IMR-90 (cell line): ENCODE measurements around the gene PRKN.

ENCODE experiments used
- BHLHE40 ChIP-seq: fragments of 150-350 bp; IDR thresholded peaks from 2 replicates; pipeline ENCODE4 v1.6.1; 2016; ENCODE audit warnings: mild to moderate bottlenecking, low read depth, low read length
- MAZ ChIP-seq: IDR thresholded peaks from 2 replicates; pipeline ENCODE4 v1.6.1; 2012; ENCODE audit warnings: low read depth, mild to moderate bottlenecking, low read length, improper control_type of control experiment, moderate library complexity, borderline replicate concordance
- RAD21 ChIP-seq: IDR thresholded peaks from 2 replicates; pipeline ENCODE4 v1.6.1; 2012; ENCODE audit warnings: low read length, improper control_type of control experiment
- USF2 ChIP-seq: fragments of 150-350 bp; IDR thresholded peaks from 2 replicates; pipeline ENCODE4 v1.6.1; 2017; ENCODE audit warnings: mild to moderate bottlenecking, antibody characterized with exemption, low read length, low read depth
- TF ChIP-seq, protein P1 (sequence below): conservative IDR thresholded peaks from 2 replicates; pipeline ENCODE4 v1.5.1; 2012; ENCODE audit warnings: mild to moderate bottlenecking, low read depth, low read length, improper control_type of control experiment

- no peak for TF ChIP-seq USF2
- TF ChIP-seq, protein P1, sequence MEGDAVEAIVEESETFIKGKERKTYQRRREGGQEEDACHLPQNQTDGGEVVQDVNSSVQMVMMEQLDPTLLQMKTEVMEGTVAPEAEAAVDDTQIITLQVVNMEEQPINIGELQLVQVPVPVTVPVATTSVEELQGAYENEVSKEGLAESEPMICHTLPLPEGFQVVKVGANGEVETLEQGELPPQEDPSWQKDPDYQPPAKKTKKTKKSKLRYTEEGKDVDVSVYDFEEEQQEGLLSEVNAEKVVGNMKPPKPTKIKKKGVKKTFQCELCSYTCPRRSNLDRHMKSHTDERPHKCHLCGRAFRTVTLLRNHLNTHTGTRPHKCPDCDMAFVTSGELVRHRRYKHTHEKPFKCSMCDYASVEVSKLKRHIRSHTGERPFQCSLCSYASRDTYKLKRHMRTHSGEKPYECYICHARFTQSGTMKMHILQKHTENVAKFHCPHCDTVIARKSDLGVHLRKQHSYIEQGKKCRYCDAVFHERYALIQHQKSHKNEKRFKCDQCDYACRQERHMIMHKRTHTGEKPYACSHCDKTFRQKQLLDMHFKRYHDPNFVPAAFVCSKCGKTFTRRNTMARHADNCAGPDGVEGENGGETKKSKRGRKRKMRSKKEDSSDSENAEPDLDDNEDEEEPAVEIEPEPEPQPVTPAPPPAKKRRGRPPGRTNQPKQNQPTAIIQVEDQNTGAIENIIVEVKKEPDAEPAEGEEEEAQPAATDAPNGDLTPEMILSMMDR: no peak
- TF ChIP-seq BHLHE40: no peak
- TF ChIP-seq MAZ: no peak
- TF ChIP-seq RAD21: no peak
Observed at GRCh38 chr6:162181111-162181510, 546.5 kb downstream of the PRKN start.
